IPS-20b (cell line): ENCODE measurements around the gene GOLGA8M.
"Not testable (repeated sequence)": the region's sequence is repeated elsewhere in the genome, so short reads cannot be mapped to it uniquely, and the experiment has no call there.

Experiments
- H3K27ac ChIP-seq: one replicate; pipeline ENCODE4 v1.5.1; 2013; ENCODE audit warnings: low read length
- H3K27me3 ChIP-seq: 2 replicates; pipeline ENCODE4 v1.6.1; 2013; ENCODE audit warnings: mild to moderate bottlenecking, low read length, inconsistent platforms; ENCODE audit not compliant: insufficient read depth
- H3K36me3 ChIP-seq: 2 replicates; pipeline ENCODE4 v1.6.1; 2013; ENCODE audit warnings: low read depth, mild to moderate bottlenecking, inconsistent platforms, low read length, moderate library complexity; ENCODE audit not compliant: insufficient read depth
- H3K4me1 ChIP-seq: 2 replicates; pipeline ENCODE4 v1.6.1; 2013; ENCODE audit warnings: mild to moderate bottlenecking, control low read depth, inconsistent platforms, low read length, moderate library complexity; ENCODE audit not compliant: insufficient read depth
- H3K4me3 ChIP-seq: 2 replicates; pipeline ENCODE4 v1.5.1; 2013; ENCODE audit warnings: mild to moderate bottlenecking, low read length, inconsistent platforms
- H3K9ac ChIP-seq: 2 replicates; pipeline ENCODE4 v1.6.1; 2013; ENCODE audit warnings: low read depth, mild to moderate bottlenecking, inconsistent platforms, low read length, moderate library complexity
- H3K9me3 ChIP-seq: 2 replicates; pipeline ENCODE4 v1.6.1; 2013; ENCODE audit warnings: mild to moderate bottlenecking, low read depth, low read length, inconsistent platforms; ENCODE audit not compliant: insufficient read depth

The GOLGA8M gene

GRCh38 chr15:28655329-28656017 lies 56.7 kb downstream of the GOLGA8M start:
- H3K36me3 ChIP-seq, H3K4me1 ChIP-seq, H3K9ac ChIP-seq, H3K27me3 ChIP-seq, H3K4me3 ChIP-seq, H3K27ac ChIP-seq, H3K9me3 ChIP-seq: not testable (repeated sequence)

DNA sequence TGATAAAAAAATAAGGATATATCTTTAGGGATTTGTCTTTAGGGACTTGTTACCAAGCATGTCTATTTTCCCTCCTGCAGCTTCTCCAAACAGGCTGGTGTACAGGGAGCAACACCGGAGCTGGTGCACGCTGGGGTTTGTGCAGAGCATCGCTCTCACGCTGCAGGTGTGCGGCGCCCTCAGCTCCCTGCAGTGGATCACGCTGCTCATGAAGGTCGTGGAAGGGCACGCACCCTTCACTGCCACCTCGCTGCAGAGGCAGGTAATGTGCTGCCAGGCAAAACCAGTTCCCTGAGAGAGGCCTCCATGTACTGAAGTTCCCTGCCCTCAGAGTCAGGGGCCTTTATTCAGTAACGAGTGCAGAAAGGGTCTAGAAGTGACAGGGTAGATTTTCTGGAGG lies 58.0 kb downstream of the GOLGA8M start:
- not testable (repeated sequence) for H3K27ac ChIP-seq, H3K9me3 ChIP-seq, H3K27me3 ChIP-seq, H3K36me3 ChIP-seq, H3K4me3 ChIP-seq, H3K9ac ChIP-seq, H3K4me1 ChIP-seq

DNA sequence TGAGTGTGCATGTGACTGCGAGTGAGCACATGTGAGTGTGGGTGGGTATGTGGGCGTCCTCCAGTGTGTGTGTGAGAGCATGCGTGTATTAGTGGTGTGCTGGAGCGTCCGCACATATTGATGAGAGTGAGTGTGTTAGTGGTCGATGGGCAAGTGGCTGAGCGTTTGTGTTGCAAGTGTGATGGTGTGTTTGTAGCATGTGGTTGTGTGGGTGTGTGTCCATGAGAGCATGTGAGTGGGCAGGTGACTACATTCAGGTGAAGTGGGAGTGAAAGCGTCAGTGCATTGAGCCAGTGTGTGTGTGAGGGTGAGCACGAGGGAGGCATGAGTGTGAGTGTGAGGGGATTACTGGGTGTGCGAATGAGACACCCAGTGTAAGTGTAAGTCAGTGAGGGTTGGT lies 59.7 kb downstream of the GOLGA8M start:
- not testable (repeated sequence) for H3K27ac ChIP-seq, H3K9ac ChIP-seq, H3K36me3 ChIP-seq, H3K4me1 ChIP-seq, H3K9me3 ChIP-seq, H3K27me3 ChIP-seq, H3K4me3 ChIP-seq
